ENCODE data around the gene KCNK7. TPM values are rescaled to one million over a fixed set of nuclear protein-coding genes. Genes with fewer than 3 reads are reported as not detected.

Gene KCNK7
- polyA plus RNA-seq, 5 donors: 0.18 to 0.85 (median 0.55) TPM

GRCh38 chr11:65629579-65629978 lies 34.0 kb upstream of the KCNK7 start:
- DNase-seq: no peak

DNA sequence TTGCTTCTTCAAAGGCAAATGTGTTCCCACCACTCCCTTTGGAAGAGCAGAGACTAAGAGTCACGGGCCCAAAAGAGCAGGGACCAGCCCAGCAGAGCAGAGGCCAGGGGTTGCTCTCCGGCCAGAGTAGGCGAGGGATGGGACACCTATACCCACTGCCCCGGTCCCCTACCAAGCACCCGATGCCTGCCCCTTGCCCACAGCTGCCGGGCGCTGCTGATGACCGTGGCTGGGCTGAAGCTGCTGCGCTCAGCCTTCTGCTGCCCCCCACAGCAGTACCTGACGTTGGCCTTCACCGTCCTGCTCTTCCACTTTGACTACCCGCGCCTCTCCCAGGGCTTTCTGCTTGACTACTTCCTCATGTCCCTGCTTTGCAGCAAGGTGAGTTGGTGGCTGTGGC lies 31.6 kb upstream of the KCNK7 start:
- no peak for DNase-seq

- no peak for DNase-seq
Measured at GRCh38 chr11:65625628-65626342, 30.2 kb upstream of the KCNK7 start.

- no peak for DNase-seq
Measured at GRCh38 chr11:65624931-65625627, 29.5 kb upstream of the KCNK7 start.

- DNase-seq: no peak
Measured at GRCh38 chr11:65623852-65624616, 28.4 kb upstream of the KCNK7 start.

DNA sequence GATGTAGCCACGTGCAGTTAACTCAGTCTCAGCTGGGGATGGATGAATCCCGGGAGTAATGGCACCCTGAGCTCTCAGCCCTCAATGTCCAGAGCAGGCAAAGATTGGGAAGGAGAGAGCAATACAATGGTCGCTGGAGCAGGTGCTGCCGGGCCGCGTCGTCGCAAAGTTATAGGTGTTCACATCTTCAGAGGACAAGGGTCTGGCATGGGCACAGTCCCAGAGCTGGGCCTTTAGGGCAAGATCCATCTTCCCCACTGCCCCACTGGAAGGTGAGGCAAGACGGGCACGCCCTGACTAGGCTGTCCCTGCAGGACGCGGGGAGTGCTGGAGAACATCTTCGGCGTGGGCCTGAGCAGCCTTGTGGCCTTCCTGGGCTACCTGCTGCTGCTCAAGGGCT lies 27.6 kb upstream of the KCNK7 start:
- no peak for DNase-seq

DNA sequence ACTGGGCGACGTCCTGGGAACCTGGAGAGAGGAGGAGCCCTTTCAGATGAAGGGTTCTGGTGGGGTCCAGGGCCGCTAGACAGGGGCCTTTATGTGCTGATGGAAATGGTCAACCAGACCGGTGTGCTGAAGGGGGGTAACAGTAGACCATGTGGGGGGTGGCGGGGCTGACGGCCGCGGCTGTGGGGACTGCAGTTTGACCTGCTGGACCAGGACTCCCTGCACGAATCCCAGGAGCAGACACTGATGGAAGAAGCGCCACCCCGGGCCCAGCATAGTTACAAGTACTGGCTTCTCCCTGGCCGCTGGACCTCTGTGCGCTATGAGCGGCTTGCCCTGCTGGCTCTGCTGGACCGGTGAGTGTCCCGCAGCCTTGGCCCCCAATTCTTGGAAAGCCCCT lies 26.4 kb upstream of the KCNK7 start:
- DNase-seq: no peak

DNA sequence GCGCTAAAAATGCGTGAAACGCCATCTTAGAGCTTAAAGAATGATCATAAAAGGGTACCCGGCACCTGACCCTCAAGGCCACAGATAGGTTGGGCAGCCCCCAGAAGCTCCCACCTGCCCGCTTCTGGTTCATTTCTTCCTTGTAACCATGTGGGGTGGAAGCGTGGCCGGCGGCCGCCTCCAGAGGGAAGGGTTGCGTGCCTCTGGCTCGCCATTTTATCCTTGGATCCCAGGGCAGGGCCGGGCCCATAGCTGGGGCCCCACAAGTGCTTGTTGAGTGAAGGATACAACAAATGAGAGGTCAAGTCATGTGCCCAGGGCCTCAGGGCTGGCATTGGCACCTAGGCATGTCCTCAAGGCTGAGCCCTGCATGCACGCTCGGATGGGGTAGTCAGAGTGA lies 25.9 kb upstream of the KCNK7 start:
- DNase-seq: no peak

DNA sequence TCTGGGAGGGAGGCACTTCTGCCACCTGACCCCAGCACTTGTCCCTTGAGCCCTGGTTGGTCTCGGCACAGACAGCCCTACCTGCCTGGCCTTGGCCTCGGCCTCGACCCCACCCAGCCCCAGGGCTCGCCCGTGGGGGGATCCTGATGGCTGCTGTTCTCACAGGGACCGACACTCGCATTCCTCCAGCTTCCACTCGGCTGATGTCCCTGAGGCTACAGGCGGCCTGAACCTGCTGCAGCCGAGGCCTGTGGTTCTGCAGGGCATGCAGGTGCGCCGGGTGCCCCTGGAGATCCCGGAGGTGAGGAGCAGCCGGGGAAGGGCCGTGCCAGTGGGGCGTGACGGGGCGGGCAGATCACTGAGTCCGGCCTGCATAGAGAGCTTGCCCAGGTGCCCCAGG lies 25.1 kb upstream of the KCNK7 start:
- no peak for DNase-seq

DNA sequence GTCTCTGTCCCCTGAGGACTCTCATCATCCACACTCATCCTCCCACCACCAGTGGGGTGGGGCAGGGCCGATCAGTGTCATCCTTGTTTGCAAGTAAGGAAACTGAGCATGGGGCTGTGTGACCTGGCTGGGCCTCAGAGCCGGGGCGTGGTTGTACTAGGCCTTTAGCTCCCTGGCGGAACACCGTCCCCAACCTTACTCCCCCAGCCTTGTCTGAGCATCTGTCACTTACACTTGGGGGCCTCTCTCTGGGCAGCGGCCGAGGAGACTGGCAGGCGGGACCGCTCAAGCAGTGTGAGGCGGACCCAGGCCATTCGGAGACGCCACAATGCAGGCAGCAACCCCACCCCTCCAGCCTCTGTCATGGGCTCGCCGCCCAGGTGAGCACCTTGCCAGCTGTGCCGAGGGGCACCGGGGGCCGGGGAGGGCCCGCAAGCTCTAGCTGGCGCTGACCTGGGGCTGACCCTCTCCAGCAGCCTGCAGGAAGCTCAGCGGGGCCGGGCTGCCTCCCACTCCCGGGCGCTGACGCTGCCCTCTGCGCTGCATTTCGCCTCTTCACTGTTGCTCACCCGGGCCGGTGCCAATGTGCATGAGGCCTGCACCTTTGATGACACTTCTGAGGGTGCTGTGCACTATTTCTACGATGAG lies 23.8 kb upstream of the KCNK7 start:
- no peak for DNase-seq

- no peak for DNase-seq
Measured at GRCh38 chr11:65618763-65619162, 23.2 kb upstream of the KCNK7 start.

DNA sequence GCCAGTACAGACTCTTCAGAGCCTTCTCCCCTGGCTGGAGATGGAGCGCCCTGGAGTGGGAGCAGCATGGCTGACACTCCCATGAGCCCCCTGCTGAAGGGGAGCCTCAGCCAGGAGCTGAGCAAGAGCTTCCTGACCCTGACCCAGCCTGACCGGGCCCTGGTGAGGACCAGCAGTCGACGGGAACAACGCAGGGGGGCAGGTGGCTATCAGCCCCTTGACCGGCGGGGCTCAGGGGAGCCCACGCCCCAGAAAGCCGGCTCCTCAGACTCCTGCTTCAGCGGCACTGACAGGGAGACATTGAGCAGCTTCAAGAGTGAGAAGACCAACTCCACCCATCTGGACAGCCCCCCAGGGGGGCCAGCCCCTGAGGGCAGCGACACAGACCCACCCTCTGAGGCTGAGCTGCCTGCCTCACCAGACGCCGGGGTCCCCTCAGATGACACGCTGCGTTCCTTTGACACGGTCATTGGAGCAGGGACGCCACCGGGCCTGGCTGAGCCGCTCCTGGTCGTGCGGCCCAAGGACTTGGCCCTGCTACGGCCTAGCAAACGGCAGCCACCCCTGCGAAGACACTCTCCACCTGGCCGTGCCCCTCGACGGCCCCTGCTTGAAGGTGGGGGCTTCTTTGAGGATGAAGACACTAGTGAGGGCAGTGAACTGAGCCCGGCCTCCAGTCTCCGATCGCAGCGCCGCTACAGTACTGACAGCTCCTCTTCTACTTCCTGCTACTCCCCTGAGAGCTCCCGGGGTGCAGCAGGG lies 22.6 kb upstream of the KCNK7 start:
- DNase-seq: no peak

DNA sequence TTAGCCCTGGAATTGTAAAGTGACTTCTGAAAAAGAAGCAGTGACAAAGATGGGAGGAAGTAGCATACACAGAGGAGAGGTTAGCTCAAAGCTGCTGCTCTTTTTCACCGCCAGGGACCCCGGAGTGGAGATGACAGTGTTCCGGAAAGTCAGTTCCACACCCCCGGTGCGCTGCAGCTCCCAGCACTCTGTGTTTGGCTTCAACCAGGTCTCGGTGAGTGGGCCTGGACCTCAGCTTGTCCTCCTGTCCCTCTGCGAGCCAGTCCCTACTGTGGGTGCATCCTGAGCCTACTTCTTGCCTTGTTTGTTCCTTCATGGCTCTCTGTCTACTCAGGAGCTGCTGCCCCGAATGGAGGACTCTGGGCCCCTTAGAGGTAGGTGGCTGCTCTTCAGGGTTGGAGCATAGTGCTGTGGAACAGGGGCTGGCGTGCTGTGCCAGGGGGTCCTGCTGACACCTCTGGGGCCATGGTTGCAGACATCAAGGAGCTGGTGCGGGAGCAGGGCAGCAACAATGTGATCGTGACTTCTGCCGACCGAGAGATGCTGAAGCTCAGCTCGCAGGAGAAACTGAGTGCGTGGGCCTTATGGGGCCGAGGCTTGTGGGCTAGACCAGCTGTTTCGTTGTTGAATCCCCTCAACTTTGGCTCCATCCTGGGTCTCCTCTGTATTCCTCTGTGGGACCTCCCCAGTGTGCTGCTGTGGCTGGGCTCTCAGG lies 21.7 kb upstream of the KCNK7 start:
- DNase-seq: no peak

DNA sequence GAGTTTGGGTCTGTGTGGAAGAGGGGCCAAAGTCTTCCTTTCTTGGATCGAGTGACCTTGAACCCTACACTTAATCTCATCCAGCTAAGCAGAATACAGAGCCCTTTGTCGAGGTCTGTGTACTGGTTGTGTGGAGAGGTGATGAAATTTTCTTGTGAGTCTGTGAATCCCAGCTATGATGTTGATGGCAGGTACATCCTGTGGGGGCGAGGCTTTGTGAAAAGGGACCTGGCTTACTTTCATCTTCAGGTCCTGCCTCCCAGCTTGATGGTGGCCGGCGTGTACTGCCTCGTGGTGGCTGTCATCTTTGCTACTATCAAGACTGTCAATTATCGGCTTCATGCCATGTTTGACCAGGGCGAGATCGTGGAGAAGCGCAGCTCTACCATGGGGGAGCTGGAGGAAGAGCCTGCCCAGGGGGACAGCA lies 21.0 kb upstream of the KCNK7 start:
- DNase-seq: no peak

- no peak for DNase-seq
Measured at GRCh38 chr11:65615950-65616574, 20.5 kb upstream of the KCNK7 start.

GRCh38 chr11:65615229-65615949 lies 19.8 kb upstream of the KCNK7 start, which contains the start of gene PCNX3:
TSS of gene PCNX3 (plus strand) at chr11:65615776. CDS start at chr11:65616312, 536 bp downstream.
- DNase-seq: peak; percentile 100

DNA sequence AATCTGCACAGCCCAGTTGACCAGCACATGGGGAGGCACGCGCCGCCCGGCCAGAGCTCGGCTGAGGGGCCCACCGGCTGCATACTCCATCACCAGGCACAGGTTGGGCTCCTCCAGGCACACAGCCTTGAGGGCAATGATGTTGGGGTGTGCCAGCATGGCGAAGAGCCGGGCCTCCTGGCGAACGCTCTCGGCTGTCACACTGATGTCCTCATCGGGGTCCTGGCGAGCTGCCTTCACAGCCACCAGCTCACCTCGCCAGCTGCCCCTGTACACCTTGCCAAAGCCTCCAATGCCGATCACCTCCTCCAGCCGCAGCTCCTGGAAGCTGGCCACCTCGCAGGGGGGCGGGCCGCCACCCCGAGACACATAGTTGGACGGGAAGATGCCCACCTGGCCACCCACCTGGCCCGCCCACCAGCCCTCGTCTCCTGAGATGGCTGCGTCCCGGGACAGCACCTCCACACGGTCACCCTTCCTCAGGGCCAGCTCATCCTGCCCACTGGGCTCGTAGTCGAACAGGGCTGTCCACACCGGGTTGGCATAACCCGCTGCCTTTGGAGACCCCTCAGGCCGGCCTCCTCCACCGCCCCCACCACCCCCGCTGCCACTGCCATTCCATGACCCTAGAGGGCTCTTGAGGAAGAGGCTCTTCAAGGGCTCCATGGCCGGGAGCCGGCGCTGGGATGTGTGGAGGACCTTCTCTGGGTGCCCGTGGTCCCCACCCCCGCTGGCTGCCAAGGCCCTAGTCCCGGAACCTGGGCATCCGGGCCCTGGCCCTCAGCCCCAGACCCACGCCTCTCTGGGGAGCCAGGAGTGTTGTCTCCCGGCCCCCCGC lies 17.7 kb upstream of the KCNK7 start:
- no peak for DNase-seq

DNA sequence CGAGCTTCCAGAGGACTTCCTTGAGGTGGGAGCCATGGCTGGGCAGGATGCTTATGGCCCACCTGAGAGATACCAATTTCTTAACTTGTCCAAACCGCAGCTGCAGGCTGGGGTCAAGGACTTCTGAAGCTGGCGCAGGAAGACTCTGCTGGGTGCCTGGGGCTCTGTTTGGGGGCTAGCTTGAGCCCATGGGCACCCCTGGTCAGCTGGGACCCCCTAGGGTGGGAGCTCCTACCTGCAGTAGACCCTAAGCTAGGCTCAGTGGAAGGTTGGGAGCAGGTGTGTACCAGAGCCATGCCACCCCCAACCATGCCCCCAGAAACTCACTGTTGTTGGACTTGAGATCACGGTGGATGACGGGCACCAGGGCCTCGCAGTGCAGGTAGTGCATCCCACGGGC lies 17.1 kb upstream of the KCNK7 start:
- DNase-seq: no peak

All from right lung (tissue), 5 donors.